CD14-positive monocyte (primary cell): ENCODE measurements around the gene ZNF543. TPM values are rescaled to one million over a fixed set of nuclear protein-coding genes. Genes with fewer than 3 reads are reported as not detected.

ENCODE experiments used
- DNase-seq, 3 donors: peaks; one replicate each; pipeline ENCODE4 v3.0.0-alpha.2; 2011 to 2022
- H2AFZ ChIP-seq: 2 replicates; pipeline ENCODE4 v1.6.0; 2012; ENCODE audit warnings: mild to moderate bottlenecking, low read depth, low read length, inconsistent platforms; ENCODE audit not compliant: insufficient read depth, poor library complexity, severe bottlenecking
- H3K27ac ChIP-seq, 2 donors: 1 replicate in 1 of 2; 2 replicates in 1 of 2; pipeline ENCODE4 v1.5.1; 2012 to 2013; ENCODE audit warnings: low read length in 2 of 2, control low read depth in 1 of 2, inconsistent platforms in 1 of 2, low read depth in 1 of 2, mild to moderate bottlenecking in 1 of 2
- H3K27me3 ChIP-seq, 2 donors: one replicate each; pipeline versions ENCODE4 v1.6.0 to v1.6.1; 2011 to 2013; ENCODE audit warnings: low read length in 2 of 2; ENCODE audit not compliant: control insufficient read depth in 2 of 2, insufficient read depth in 2 of 2
- H3K36me3 ChIP-seq, 2 donors: replicated peaks in 1 of 2; 1 replicate in 1 of 2; 2 replicates in 1 of 2; pipeline versions ENCODE4 v1.5.1 to v1.6.1; 2012 to 2013; ENCODE audit warnings: low read length in 2 of 2, control low read depth in 1 of 2, inconsistent platforms in 1 of 2, mild to moderate bottlenecking in 1 of 2; ENCODE audit not compliant: insufficient read depth in 2 of 2, control insufficient read depth in 1 of 2
- H3K4me1 ChIP-seq, 2 donors: 1 replicate in 1 of 2; 2 replicates in 1 of 2; pipeline versions ENCODE4 v1.5.1 to v1.6.1; 2012 to 2013; ENCODE audit warnings: low read length in 2 of 2, control low read depth in 1 of 2, inconsistent platforms in 1 of 2, mild to moderate bottlenecking in 1 of 2, moderate library complexity in 1 of 2; ENCODE audit not compliant: insufficient read depth in 2 of 2, control insufficient read depth in 1 of 2
- H3K4me2 ChIP-seq: replicated peaks from 2 replicates; pipeline ENCODE3; 2012; ENCODE audit warnings: low read length, moderate library complexity, mild to moderate bottlenecking; ENCODE audit not compliant: poor library complexity, severe bottlenecking; ENCODE audit errors: extremely low read depth
- H3K4me3 ChIP-seq, 3 experiments: fragments of 200-600 bp in 1 of 3; sonication (generic) in 1 of 3; replicated peaks in 1 of 3; 1 replicate in 2 of 3; 2 replicates in 1 of 3; pipeline ENCODE4 v1.5.1; 2011 to 2013; ENCODE audit warnings: low read length in 3 of 3, mild to moderate bottlenecking in 3 of 3, control low read depth in 2 of 3, low read depth in 2 of 3, inconsistent platforms in 1 of 3, moderate library complexity in 1 of 3
- H3K79me2 ChIP-seq: 2 replicates; pipeline ENCODE4 v1.6.0; 2012; ENCODE audit warnings: mild to moderate bottlenecking, control low read depth, inconsistent platforms, low read length, moderate library complexity; ENCODE audit not compliant: insufficient read depth
- H3K9ac ChIP-seq: 2 replicates; pipeline ENCODE4 v1.6.0; 2017; ENCODE audit warnings: low read length, mild to moderate bottlenecking; ENCODE audit not compliant: insufficient read depth, poor library complexity, severe bottlenecking
- H3K9me3 ChIP-seq, 2 donors: replicated peaks in 1 of 2; 1 replicate in 1 of 2; 2 replicates in 1 of 2; pipeline versions ENCODE4 v1.5.1 to v1.6.1; 2012 to 2013; ENCODE audit warnings: low read length in 2 of 2, control low read depth in 1 of 2; ENCODE audit not compliant: control insufficient read depth in 1 of 2, insufficient read depth in 1 of 2
- H4K20me1 ChIP-seq: 2 replicates; pipeline ENCODE4 v1.6.0; 2012; ENCODE audit warnings: mild to moderate bottlenecking, low read length, control low read depth, moderate library complexity; ENCODE audit not compliant: insufficient read depth
- H3K27ac Mint-ChIP-seq, 7 donors: one replicate each; pipeline ENCODE4 v1.8.0; 2020; ENCODE audit warnings: mild to moderate bottlenecking in 7 of 7, mixed read lengths in 7 of 7, moderate library complexity in 6 of 7, inconsistent platforms in 2 of 7
- H3K27me3 Mint-ChIP-seq, 3 donors: one replicate each; pipeline ENCODE4 v1.8.0; 2021 to 2022; ENCODE audit warnings: low read depth in 3 of 3, mild to moderate bottlenecking in 3 of 3, mixed read lengths in 3 of 3, moderate library complexity in 3 of 3, inconsistent platforms in 1 of 3
- H3K36me3 Mint-ChIP-seq, 2 donors: one replicate each; pipeline ENCODE4 v1.8.0; 2020; ENCODE audit warnings: mixed read lengths in 2 of 2, inconsistent platforms in 1 of 2, mild to moderate bottlenecking in 1 of 2
- H3K4me1 Mint-ChIP-seq: one replicate; pipeline ENCODE4 v1.8.0; 2020; ENCODE audit warnings: mild to moderate bottlenecking, mixed read lengths
- H3K4me3 Mint-ChIP-seq, 2 donors: one replicate each; pipeline ENCODE4 v1.8.0; 2020; ENCODE audit warnings: mild to moderate bottlenecking in 2 of 2, mixed read lengths in 2 of 2, moderate library complexity in 1 of 2
- H3K9me3 Mint-ChIP-seq, 7 donors: one replicate each; pipeline ENCODE4 v1.8.0; 2020 to 2022; ENCODE audit warnings: mixed read lengths in 7 of 7, mild to moderate bottlenecking in 6 of 7, moderate library complexity in 6 of 7, inconsistent platforms in 2 of 7
- CTCF ChIP-seq: fragments of 200-600 bp; IDR thresholded peaks from one replicate; pipeline ENCODE4 v1.8.0; 2022; ENCODE audit warnings: antibody characterized with exemption, mild to moderate bottlenecking
- WGBS: methylation state at CpG from one replicate; pipeline ENCODE4 v1.1.5; 2013; ENCODE audit warnings: missing lambda C conversion rate; ENCODE audit not compliant: insufficient coverage; 5-methylcytosine and 5-hydroxymethylcytosine counted together
- intact Hi-C, 2 donors: fragments of 100-400 bp; cut with micrococcal nuclease; formaldehyde crosslinking; loops; one replicate each; pipeline versions ENCODE4 v1.15.0 to v1.15.1; 2023
- polyA plus RNA-seq, 3 donors: library from polyadenylated mRNA; depleted of rRNA in 1 of 3; unstranded in 2 of 3; stranded (reverse) in 1 of 3; fragments of 300-500 nt in 2 of 3; fragments of >200 nt in 1 of 3; fragmentation: Illumina TruSeq in 2 of 3; gene quantifications; 1 replicate in 2 of 3; 2 replicates in 1 of 3; pipeline ENCODE4 v1.2.3, GENCODE V29; 2012 to 2021

The ZNF543 gene
- polyA plus RNA-seq, 3 donors, result 0.85 to 1.1 (median 0.99) TPM

- Mint-ChIP-seq H3K36me3 (peaks cover 56 to 62% of the 10 kb centered on the region in 2 donors), H3K9me3 (peaks cover 73 to 96% (median 80%) of the 10 kb centered on the region in 7 donors)
- intact Hi-C loops, result no loop called here
These were observed 55.9 kb downstream of the ZNF543 start for GRCh38 chr19:57376151-57376550.

GRCh38 chr19:57377498-57378146 is 57.4 kb downstream of the ZNF543 start:
- no peak for DNase-seq
- peaks cover 77 to 84% of the 10 kb centered on the region in 2 donors for H3K9me3 ChIP-seq
- H3K79me2 ChIP-seq, result no peaks in the 10 kb centered on the region
- intact Hi-C loops, result no loop called here
- H4K20me1 ChIP-seq, result no peaks in the 10 kb centered on the region
- H3K27me3 ChIP-seq, result no peaks in the 10 kb centered on the region
- H3K4me1 Mint-ChIP-seq, result no peaks in the 10 kb centered on the region
- H3K27ac Mint-ChIP-seq, result no peak overlapping the region
- no peak overlapping the region for H3K4me2 ChIP-seq
- no peak overlapping the region for H2AFZ ChIP-seq
- H3K9me3 Mint-ChIP-seq, result peaks cover 64 to 96% (median 88%) of the 10 kb centered on the region in 7 donors
- H3K9ac ChIP-seq, result no peak overlapping the region
- H3K27ac ChIP-seq, result no peak overlapping the region
- peaks cover 13 to 57% of the 10 kb centered on the region in 2 donors for H3K36me3 ChIP-seq
- WGBS, result no CpG with 5 or more reads among the region's 3 CpGs
- no peak for TF ChIP-seq CTCF
- no peak overlapping the region for H3K4me3 Mint-ChIP-seq
- H3K36me3 Mint-ChIP-seq, result peaks cover 42 to 47% of the 10 kb centered on the region in 2 donors
- H3K27me3 Mint-ChIP-seq, result no peaks in the 10 kb centered on the region
- no peaks in the 10 kb centered on the region for H3K4me1 ChIP-seq
- H3K4me3 ChIP-seq, result peak overlapping the region in 1 of 3 experiments; percentile 23

More at GRCh38 chr19:57376151-57376550, 55.9 kb downstream of the ZNF543 start:
- peaks cover 15 to 72% of the 10 kb centered on the region in 2 donors for H3K36me3 ChIP-seq
- WGBS, result 98% methylated on average over 5 of the region's 6 CpGs
- no peaks in the 10 kb centered on the region for H3K4me1 ChIP-seq
- no peak overlapping the region for H3K9ac ChIP-seq
- H3K27me3 ChIP-seq, result no peaks in the 10 kb centered on the region
- no peak overlapping the region for H3K27ac ChIP-seq
- no peak overlapping the region for H3K4me2 ChIP-seq
- no peak overlapping the region for H2AFZ ChIP-seq
- DNase-seq, result no peak
- no peak overlapping the region for H3K27ac Mint-ChIP-seq
- H3K4me3 ChIP-seq, result no peak overlapping the region
- H4K20me1 ChIP-seq, result no peaks in the 10 kb centered on the region
- peaks cover 71 to 95% of the 10 kb centered on the region in 2 donors for H3K9me3 ChIP-seq
- no peaks in the 10 kb centered on the region for H3K27me3 Mint-ChIP-seq
- H3K4me3 Mint-ChIP-seq, result no peak overlapping the region
- TF ChIP-seq CTCF, result no peak
- no peaks in the 10 kb centered on the region for H3K79me2 ChIP-seq
- H3K4me1 Mint-ChIP-seq, result no peaks in the 10 kb centered on the region

Other genes starting within 250 kb of the ZNF543 start
- not detected for gene USP29, start 200.5 kb upstream of the ZNF543 start, polyA plus RNA-seq
- not detected for gene ZIM3, start 175.3 kb upstream of the ZNF543 start, polyA plus RNA-seq
- gene DUXA, start 153.0 kb upstream of the ZNF543 start, polyA plus RNA-seq, result not detected
- 1 to 10 TPM; 5.3 to 6.9 (median 5.6) TPM for gene ZNF264, start 129.0 kb upstream of the ZNF543 start, polyA plus RNA-seq
- under 1 TPM in 2 of 3 donors, not detected in 1; 0.19 to 0.44 TPM for gene AURKC, start 89.4 kb upstream of the ZNF543 start, polyA plus RNA-seq
- gene ZNF805, start 79.8 kb upstream of the ZNF543 start, polyA plus RNA-seq, result 1 to 10 TPM; 1.3 to 3.4 (median 3.3) TPM
- gene ZNF460, start 40.0 kb upstream of the ZNF543 start, polyA plus RNA-seq, result 1 to 10 TPM; 2.8 to 4.5 (median 3.5) TPM
- gene ZNF304, start 30.8 kb downstream of the ZNF543 start, polyA plus RNA-seq, result 1 to 10 TPM in 2 of 3 donors, under 1 TPM in 1; 0.96 to 2.9 (median 1.0) TPM
- 10 to 100 TPM in 2 of 3 donors, 1 to 10 TPM in 1; 7.4 to 13.9 (median 11.5) TPM for gene TRAPPC2B, start 43.1 kb downstream of the ZNF543 start, polyA plus RNA-seq
- under 1 TPM in 2 of 3 donors, not detected in 1; 0.30 to 0.32 TPM for gene ZNF547, start 43.1 kb downstream of the ZNF543 start, polyA plus RNA-seq
- 10 to 100 TPM in 1 of 3 donors, 1 to 10 TPM in 2; 4.6 to 20.7 (median 6.0) TPM for gene ZNF548, start 69.4 kb downstream of the ZNF543 start, polyA plus RNA-seq
- 1 to 10 TPM; 1.4 to 3.3 (median 2.3) TPM for gene ZNF17, start 90.7 kb downstream of the ZNF543 start, polyA plus RNA-seq
- gene ZNF749, start 114.9 kb downstream of the ZNF543 start, polyA plus RNA-seq, result 1 to 10 TPM; 3.4 to 9.0 (median 3.7) TPM
- gene VN1R1, start 136.7 kb downstream of the ZNF543 start, polyA plus RNA-seq, result under 1 TPM in 2 of 3 donors, not detected in 1; 0.07 to 0.08 TPM
- 1 to 10 TPM in 1 of 3 donors, under 1 TPM in 2; 0.32 to 1.2 (median 0.99) TPM for gene ZNF772, start 157.1 kb downstream of the ZNF543 start, polyA plus RNA-seq
- 1 to 10 TPM; 1.3 to 1.6 (median 1.4) TPM for gene ZNF419, start 167.3 kb downstream of the ZNF543 start, polyA plus RNA-seq
- 1 to 10 TPM in 1 of 3 donors, under 1 TPM in 2; 0.87 to 1.6 (median 0.92) TPM for gene ZNF773, start 179.5 kb downstream of the ZNF543 start, polyA plus RNA-seq
- 1 to 10 TPM in 1 of 3 donors, under 1 TPM in 2; 0.54 to 1.5 (median 0.74) TPM for gene ZNF549, start 206.9 kb downstream of the ZNF543 start, polyA plus RNA-seq
- 1 to 10 TPM in 1 of 3 donors, under 1 TPM in 2; 0.25 to 2.7 (median 0.65) TPM for gene ZNF550, start 239.4 kb downstream of the ZNF543 start, polyA plus RNA-seq